Stimulated activated CD8-positive, alpha-beta memory T cell treated with anti-CD3 and anti-CD28 coated beads, Interleukin-15, amount 100 ng/mL, for 1 hour (primary cell): Measurements from ENCODE around the gene VMO1.
"Not testable (repeated sequence)": the region's sequence is repeated elsewhere in the genome, so short reads cannot be mapped to it uniquely, and the experiment has no call there.

Experiments used
- DNase-seq: peaks from one replicate; pipeline ENCODE4 v3.0.0-alpha.2; 2020; ENCODE audit warnings: low read depth

VMO1 gene, protein sequence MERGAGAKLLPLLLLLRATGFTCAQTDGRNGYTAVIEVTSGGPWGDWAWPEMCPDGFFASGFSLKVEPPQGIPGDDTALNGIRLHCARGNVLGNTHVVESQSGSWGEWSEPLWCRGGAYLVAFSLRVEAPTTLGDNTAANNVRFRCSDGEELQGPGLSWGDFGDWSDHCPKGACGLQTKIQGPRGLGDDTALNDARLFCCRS

GRCh38 chr17:4786106-4786511 is at the start of gene VMO1:
VMO1 (minus strand) TSS chr17:4786364; CDS start chr17:4786352, 12 bp downstream.
- DNase-seq: no peak

DNA sequence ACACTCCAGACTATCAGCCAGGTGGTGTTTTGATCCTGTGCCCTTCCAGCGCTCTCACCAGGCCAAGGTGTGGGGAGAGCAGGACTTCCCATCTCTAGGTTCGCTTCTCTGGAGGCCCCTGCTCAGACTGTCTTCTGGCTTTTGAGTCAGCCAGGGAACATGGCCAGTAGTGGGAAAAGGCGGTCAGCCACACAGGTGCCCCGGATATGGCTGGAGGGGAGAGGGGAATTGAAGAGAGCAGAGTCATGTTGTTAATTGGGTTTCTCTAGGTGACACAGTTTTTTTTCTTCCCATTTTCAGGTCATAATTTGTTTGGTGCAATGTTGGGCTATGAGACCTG is 48.5 kb upstream of the VMO1 start:
- DNase-seq: no peak

- no peak for DNase-seq
Measured at GRCh38 chr17:4833941-4834680, 47.9 kb upstream of the VMO1 start.

DNA sequence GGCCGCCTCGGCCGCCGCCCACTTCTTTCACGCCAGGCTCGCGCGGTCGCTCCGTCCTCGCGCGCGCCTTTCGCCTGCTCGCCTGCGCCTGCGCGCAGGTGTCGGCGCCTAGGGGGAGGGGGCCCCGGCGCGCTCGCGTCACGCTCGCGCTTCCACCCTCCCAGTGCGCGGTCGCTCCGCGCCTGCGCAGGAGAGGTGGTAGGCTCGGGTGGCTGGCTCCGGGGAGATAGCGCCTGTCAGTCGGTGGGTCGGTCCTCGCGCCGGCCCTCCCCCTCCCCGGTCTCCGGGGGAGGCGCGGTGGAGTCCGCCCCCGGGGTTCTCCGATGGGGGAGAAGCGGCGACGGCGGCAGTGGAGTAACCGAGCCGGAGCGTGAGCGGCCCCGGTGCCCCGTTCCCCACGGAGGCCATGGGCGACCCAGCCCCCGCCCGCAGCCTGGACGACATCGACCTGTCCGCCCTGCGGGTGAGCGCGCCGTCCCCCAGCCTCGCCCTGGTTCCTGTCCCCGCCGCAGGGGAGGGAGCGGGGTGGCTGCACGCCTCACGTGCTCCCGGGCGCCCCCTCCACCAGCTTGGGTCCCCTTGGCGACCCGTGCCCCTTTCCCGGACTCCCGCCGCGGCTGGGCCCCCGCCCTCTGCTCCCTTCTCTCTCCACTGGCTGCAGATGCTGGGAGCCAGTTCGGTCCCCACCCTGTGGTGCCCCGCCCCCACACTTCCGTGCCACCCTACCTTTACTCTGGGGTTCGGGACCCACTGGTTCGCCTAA is 47.2 kb upstream of the VMO1 start, which contains the start of gene MINK1:
TSS of gene MINK1 (plus strand) at position 163 of the 763 bp plus-strand sequence. CDS start at position 407, 244 bp downstream.
- peak; percentile 72 for DNase-seq

GRCh38 chr17:4832829-4833177 is 46.6 kb upstream of the VMO1 start:
- not testable (repeated sequence) for DNase-seq

- DNase-seq: no peak
Measured at GRCh38 chr17:4827399-4827798, 41.2 kb upstream of the VMO1 start.

GRCh38 chr17:4823373-4824089 is 37.4 kb upstream of the VMO1 start:
- no peak for DNase-seq

DNA sequence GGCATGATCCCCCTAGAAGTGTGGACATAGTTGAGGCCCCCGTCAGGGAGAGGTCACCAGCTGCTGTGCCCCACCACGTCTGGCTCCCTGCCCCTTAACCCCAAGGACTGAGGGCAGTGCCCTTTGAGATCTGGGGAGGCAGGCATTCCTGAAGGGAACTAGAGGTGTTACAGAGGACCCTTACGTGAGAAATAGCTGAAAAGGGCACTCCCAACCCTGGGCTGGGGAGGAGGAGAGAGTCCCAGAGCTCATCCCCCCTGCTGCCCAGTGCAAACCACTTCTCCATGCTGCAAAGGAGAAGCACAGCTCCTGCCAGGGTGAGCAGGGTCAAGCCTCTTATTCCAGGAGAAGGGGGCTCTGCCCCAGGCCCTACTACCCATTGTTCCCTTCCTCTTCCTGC is 36.7 kb upstream of the VMO1 start:
- no peak for DNase-seq

GRCh38 chr17:4818276-4818675 is 32.1 kb upstream of the VMO1 start:
- DNase-seq: no peak

- no peak for DNase-seq
Measured at GRCh38 chr17:4816826-4817225, 30.7 kb upstream of the VMO1 start.

GRCh38 chr17:4815043-4815675 is 29.0 kb upstream of the VMO1 start:
- DNase-seq: no peak

DNA sequence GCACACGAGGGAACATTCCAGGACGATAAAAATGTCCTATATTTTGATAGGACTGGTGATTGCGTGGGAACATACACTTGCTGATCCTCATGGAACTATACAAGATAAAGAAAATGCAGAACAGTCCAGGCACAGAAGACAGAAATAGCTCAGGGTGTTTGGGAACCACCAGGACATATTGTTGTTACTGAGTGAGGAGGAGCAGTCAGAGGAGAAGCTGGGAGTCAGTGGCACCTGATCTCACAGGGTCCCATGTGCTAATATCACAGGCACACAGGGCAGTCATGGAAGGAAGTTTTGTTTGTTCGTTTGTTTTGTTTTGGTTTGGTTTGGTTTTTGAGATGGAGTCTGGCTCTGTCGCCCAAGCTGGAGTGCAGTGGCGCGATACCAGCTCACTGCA is 26.5 kb upstream of the VMO1 start:
- DNase-seq: no peak

GRCh38 chr17:4811471-4811870 is 25.3 kb upstream of the VMO1 start:
- DNase-seq: no peak

DNA sequence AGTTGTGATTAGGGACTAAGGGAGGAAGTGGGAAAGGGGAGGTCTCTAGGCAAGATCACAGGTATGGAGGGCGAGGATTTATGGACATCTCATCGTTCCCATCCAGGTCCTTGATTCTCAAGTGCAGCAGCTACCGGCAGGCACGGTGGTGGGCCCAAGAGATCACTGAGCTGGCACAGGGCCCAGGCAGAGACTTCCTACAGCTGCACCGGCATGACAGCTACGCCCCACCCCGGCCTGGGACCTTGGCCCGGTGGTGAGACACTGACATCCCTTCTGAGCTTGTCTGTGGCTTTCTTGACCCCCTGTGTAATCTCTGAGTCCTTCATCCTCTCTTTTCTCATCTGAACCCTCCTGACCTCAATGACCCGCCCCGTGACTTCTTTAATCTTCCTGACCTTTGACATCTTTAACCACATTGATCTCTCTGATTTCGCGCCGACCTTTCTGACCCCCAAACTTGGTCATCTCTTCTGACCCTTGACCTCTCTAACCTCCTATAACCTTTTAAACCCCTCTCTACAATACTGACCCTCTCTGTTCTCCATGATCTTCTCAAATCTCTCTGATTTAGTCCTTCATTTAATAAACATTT is 24.6 kb upstream of the VMO1 start:
- DNase-seq: no peak

DNA sequence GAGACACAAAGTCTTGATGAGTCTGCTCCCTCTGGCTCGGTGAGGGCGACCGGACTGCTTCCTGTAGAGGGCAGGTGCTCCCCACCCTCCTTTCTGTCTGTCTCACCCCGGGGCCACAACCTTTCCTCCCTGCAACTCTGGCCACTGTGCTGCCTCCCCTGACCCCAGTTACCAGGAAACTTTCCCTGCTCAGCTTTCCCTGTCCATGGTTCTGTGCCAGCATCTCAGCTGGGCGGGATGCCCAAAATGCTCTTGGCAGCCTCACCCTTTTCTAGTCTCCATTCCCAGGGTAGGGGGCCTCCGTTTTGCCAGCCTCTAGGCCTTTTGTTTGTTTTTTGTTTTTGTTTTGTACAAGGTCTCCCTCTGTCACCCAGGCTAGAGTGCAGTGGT is 22.2 kb upstream of the VMO1 start:
- no peak for DNase-seq

- no peak for DNase-seq
Measured at GRCh38 chr17:4807605-4808377, 21.6 kb upstream of the VMO1 start.

DNA sequence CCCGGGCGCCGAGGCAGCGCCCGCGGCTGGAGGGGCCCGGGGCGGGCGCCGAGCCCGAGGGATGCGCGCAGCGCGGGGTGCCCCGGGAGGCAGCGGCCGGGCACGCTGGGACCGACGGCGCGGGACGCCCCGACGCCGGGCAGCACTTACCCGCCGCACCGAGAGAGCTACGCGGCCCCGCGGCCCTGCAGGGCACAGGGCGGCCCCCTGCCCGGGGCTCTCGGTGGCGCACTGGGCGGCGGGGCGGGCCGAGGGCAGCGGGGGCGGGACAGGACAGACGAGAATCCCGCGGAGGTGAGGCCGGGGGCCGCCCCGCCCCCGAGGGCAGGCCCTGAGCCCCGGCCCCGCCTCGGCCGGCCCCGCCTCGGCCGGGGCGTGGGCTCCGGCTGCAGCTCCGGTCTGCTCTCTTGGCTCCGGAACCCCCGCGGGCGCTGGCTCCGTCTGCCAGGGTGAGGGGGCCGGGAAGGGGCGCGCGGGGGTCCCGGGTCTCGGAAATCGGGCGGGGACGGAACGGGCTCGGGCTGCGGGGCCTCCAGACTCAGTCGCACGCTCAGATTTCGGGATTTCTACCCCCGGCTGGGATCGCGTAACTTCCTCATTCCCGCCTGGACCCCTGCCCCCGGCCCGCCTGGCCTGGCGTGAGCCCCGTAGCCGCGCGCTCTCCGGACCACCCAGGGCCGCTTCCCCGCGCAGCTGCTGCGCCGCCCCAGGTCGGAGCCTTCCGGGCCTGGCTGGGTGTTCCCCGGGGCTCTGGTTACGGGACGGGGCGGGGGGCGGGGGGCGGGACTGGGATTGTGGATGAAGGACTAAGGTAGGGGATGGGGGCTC is 20.8 kb upstream of the VMO1 start, which contains the start of gene PLD2:
TSS of gene PLD2 (plus strand) at position 376 of the 828 bp plus-strand sequence. CDS start 621 bp downstream, outside the sequence.
- DNase-seq: peak; percentile 67

DNA sequence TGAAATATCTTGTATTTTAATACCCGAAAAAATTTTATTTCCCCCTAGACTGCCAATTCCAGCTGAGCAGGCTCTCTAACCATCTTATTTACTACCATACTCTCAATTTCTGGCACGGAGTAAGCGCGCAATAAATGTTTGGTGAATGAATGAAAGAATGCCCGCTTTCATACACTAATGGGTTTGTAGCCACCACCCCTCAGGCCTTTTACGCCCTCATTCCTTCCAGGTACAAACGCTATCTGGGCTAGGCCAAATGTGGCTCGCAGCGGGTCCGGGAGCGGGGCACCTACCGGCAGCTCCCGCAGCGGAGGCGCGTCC is 20.3 kb upstream of the VMO1 start:
- no peak for DNase-seq

GRCh38 chr17:4802228-4802627 is 16.1 kb upstream of the VMO1 start, which contains the start of gene C17orf114:
C17orf114 (minus strand) TSS chr17:4802328.
- DNase-seq: no peak
